Subcutaneous abdominal adipose tissue (tissue), 5 donors: ENCODE results near the gene SRSF4.
"Not testable (repeated sequence)": the region's sequence is repeated elsewhere in the genome, so short reads cannot be mapped to it uniquely, and the experiment has no call there.

Source experiments
- H3K27ac ChIP-seq: one replicate; pipeline ENCODE4 v1.7.0; 2013; ENCODE audit warnings: low read depth, mild to moderate bottlenecking, inconsistent platforms, low read length, moderate library complexity
- H3K27me3 ChIP-seq, 5 donors: one replicate each; pipeline ENCODE4 v1.7.0; 2013; ENCODE audit warnings: low read length in 5 of 5, inconsistent platforms in 1 of 5; ENCODE audit not compliant: control insufficient read depth in 5 of 5, insufficient read depth in 4 of 5
- H3K36me3 ChIP-seq, 5 donors: one replicate each; pipeline ENCODE4 v1.7.0; 2013; ENCODE audit warnings: low read length in 5 of 5; ENCODE audit not compliant: control insufficient read depth in 5 of 5, insufficient read depth in 5 of 5
- H3K4me1 ChIP-seq, 5 donors: one replicate each; pipeline ENCODE4 v1.7.0; 2013; ENCODE audit warnings: low read length in 5 of 5, mild to moderate bottlenecking in 3 of 5, moderate library complexity in 1 of 5; ENCODE audit not compliant: control insufficient read depth in 5 of 5, insufficient read depth in 5 of 5
- H3K4me3 ChIP-seq, 5 donors: one replicate each; pipeline ENCODE4 v1.7.0; 2013; ENCODE audit warnings: low read length in 5 of 5, low read depth in 1 of 5
- H3K9ac ChIP-seq, 5 donors: one replicate each; pipeline ENCODE4 v1.7.0; 2013; ENCODE audit warnings: low read length in 5 of 5, mild to moderate bottlenecking in 4 of 5, moderate library complexity in 3 of 5
- H3K9me3 ChIP-seq, 5 donors: one replicate each; pipeline ENCODE4 v1.7.0; 2013; ENCODE audit warnings: low read length in 5 of 5; ENCODE audit not compliant: control insufficient read depth in 5 of 5
- donor health status: healthy.
- donor health status: healthy.
- donor health status: healthy.
- donor health status: healthy.
- donor health status: healthy.

SRSF4 gene

DNA sequence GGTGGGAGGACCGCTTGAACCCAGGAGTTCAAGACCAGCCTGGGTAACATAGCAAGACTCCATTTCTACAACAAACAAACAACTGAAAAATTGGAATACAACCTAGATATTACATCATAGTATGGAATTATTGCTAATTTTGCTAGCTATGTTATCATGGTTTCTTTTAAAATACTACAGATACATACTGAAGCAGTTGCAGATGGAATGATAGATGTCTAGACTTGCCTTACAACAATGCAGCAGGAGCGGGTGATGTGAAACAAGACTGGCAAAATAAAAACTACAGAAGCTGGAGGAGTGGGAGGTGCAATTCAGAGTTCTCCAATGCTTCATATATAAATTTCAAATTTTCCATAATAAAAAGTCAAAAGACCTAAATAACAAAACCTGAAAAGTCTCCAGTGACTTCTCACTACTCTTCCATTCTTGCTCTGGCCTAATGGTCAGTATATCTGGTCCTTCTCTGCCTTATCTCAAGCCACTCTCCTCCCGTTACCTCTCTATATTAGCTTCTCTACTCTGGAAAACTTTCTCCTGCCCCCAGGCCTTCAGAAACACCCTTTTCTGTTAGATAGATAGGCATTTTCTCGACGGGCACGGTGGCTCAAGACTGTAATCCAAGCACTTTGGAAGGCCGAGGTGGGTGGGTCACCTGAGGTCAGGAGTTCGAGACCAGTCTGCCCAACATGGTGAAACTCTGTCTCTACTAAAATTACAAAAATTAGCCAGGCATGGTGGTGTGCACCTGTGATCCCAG, 29.5 kb downstream of the SRSF4 start:
- no peaks in the 10 kb centered on the region for H3K9me3 ChIP-seq
- peaks cover 35 to 97% (median 87%) of the 10 kb centered on the region in 5 donors for H3K36me3 ChIP-seq
- H3K27me3 ChIP-seq: no peaks in the 10 kb centered on the region
- H3K27ac ChIP-seq: no peak overlapping the region
- H3K4me1 ChIP-seq: peaks cover under 1 to 14% (median 7%) of the 10 kb centered on the region in 5 donors
- H3K9ac ChIP-seq: no peak overlapping the region
- H3K4me3 ChIP-seq: no peak overlapping the region

DNA sequence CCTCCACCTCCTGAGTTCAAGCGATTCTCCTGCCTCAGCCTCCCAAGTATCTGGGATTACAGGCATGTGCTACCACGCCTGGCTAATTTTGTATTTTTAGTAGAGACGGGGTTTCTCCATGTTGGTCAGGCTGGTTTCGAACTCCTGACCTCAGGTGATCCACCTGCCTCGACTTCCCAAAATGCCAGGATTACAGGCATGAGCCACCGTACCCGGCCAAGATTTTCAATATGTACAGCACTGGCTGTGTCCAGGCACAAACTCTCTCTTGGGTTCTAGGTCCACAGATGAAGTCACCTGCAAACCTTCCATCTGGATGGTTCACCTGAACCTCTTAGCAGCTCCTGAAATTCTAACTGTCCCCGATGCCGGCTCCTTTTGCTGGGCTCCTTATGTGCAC, 31.4 kb downstream of the SRSF4 start:
- not testable (repeated sequence) for H3K9ac ChIP-seq, H3K9me3 ChIP-seq, H3K27me3 ChIP-seq, H3K27ac ChIP-seq, H3K4me3 ChIP-seq
- H3K4me1 ChIP-seq: peaks cover 0 to 10% (median 8%) of the 10 kb centered on the region in 5 donors
- H3K36me3 ChIP-seq: peaks cover 29 to 96% (median 87%) of the 10 kb centered on the region in 5 donors

DNA sequence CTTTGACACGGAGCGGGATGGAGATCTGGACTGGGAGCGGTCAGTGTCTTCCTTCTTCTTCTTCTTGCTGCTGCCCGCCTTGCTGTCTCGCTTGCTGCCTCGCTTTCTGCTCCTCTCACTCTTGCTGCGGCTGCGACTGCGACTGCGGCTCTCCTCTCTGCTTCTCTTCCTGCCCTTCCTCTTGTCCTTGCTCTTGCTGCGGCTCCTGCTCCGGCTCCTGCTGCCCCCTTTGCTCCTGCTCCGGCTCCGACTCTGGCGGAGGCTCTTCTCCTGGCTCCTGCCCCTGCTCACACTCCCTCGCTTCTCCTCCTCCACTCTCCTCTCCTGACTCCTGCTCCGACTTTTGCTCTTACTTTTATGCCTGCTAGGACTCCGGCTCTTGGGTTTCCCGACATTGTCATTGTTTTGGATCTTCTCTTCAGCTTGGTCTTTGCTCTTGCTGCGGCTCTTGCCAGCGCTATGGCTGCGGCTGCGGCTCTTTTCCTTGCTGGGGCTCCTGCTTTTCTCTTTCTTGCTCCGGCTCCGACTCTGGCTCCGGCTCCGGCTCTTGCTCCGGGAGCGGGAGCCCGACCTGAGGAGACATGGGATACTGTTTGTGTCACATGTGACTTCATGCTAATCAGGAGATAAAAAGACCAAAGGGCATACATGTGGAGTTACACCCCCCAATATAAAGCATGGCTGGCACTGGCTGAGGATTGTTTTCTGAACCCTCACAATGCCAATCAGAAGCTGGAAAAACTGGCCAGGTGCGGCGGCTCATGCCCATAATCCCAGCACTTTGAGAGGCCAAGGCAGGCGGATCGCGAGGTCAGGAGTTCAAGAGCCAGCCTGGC, 32.8 kb downstream of the SRSF4 start:
- Histone ChIP-seq H3K9me3 (no peaks in the 10 kb centered on the region), H3K4me3 (no peak overlapping the region), H3K27me3 (no peaks in the 10 kb centered on the region), H3K4me1 (peaks cover 0 to 10% (median 8%) of the 10 kb centered on the region in 5 donors), H3K9ac (no peak overlapping the region), H3K36me3 (peaks cover 23 to 86% (median 77%) of the 10 kb centered on the region in 5 donors), H3K27ac (no peak overlapping the region)

DNA sequence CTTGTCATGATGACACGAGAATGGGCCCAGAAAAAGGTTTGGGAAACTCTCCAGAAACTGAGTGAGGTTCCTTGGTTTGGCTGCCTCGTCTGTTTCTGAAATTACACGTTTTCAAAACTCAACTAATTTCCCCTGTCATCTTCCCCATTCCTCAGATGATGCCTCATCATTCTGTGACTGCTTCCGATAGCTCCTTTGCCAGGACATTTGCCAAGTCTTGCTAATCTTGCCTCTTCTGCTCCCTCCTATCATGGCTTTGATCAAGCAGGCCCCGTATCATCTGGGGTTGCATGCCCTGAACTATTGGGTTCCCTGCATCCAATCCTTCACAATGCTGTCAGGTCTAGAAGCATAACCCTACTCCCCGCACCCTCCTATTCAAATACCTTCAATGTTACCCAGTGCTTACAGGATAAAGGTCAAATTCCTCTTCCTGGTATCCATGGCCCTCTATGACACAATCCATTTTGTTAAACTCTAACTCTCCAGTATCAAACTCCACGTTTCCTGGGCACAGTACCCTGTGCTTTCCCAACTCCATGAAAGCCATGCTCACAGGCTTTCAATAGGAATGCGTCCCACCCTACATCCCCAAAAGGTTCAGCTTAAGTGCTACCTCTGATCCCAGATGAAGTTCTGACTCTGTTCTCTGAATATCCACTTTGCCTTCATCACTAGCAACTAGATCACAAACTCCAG, 35.8 kb downstream of the SRSF4 start:
- no peak overlapping the region for H3K9ac ChIP-seq
- H3K27ac ChIP-seq: peak overlapping the region; percentile 75
- peaks cover 7 to 59% (median 51%) of the 10 kb centered on the region in 5 donors for H3K36me3 ChIP-seq
- no peaks in the 10 kb centered on the region for H3K27me3 ChIP-seq
- H3K9me3 ChIP-seq: no peaks in the 10 kb centered on the region
- no peak overlapping the region for H3K4me3 ChIP-seq
- H3K4me1 ChIP-seq: peaks cover 0 to 10% (median 8%) of the 10 kb centered on the region in 5 donors

DNA sequence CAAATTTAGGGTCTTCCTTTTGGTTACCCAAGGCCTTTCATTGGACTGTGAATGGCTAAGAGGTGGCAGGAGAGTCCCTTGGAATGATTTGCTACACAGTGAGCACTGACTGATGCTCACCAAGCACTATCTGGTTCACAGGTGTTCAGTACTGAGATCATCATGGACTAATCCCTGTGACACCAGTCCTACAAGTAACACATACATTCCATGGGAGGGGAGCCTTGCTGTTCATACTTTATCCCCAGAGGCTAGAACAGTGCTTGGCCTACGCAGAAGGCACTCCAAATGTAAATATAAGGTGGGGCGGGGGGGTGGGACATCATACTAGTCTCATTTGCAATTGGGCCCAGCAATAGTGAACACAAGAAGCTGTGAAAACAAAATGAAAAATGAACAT, 37.5 kb downstream of the SRSF4 start:
- H3K9ac ChIP-seq: no peak overlapping the region
- no peak overlapping the region for H3K27ac ChIP-seq
- peaks cover 0 to 10% (median 8%) of the 10 kb centered on the region in 5 donors for H3K4me1 ChIP-seq
- H3K36me3 ChIP-seq: peaks cover 5 to 43% (median 36%) of the 10 kb centered on the region in 5 donors
- no peaks in the 10 kb centered on the region for H3K27me3 ChIP-seq
- H3K4me3 ChIP-seq: no peak overlapping the region
- H3K9me3 ChIP-seq: no peaks in the 10 kb centered on the region

DNA sequence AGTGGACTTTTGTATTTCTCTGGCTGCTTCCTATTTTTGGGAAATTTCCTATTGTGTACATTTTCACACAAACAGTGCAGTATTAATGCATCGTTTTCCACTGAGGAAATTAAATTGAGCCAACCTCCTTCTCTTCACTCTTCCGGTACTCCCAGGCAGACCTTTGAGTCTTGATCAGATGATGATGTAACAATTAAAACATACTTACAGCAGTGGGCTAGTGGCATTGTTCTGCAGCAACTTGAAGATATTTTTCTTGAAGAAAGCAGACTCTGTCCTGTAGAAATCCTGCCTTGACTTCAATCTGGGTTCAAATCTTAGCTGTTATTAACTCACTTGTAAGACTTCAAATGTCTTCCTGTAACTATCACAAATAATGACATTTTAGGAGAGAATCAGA, 39.0 kb downstream of the SRSF4 start:
- Histone ChIP-seq H3K27me3 (no peaks in the 10 kb centered on the region), H3K27ac (no peak overlapping the region), H3K4me1 (peaks cover 0 to 10% (median 8%) of the 10 kb centered on the region in 5 donors), H3K9me3 (no peaks in the 10 kb centered on the region), H3K36me3 (peaks cover under 1 to 29% (median 21%) of the 10 kb centered on the region in 5 donors), H3K9ac (no peak overlapping the region), H3K4me3 (no peak overlapping the region)

DNA sequence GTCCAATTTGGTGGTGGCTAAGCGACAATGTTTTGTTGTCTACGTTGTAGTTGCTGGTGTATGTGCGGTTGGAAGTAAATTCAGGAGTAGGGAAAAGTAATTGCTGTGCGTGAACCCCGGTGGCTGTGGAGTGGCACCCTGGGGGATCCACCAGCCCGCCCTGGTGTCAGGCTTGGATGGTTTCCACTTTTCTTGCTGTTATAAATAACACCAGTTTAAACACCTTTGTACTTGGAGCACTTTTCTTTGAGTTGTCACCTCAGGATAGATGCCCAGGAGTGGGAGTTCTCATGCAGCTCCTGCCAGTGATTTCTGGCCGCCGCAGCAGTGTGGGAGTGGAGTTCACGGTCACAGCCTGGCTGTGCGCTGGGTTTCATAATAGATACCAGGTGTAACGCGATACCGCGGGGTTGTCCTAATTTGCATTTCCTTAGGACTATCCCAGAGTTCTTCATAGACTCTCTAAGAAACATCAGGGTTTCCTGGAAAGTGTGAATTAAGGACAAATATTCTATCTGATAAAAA, 45.2 kb downstream of the SRSF4 start:
- no peak overlapping the region for H3K9ac ChIP-seq
- no peak overlapping the region for H3K27ac ChIP-seq
- H3K27me3 ChIP-seq: no peaks in the 10 kb centered on the region
- no peak overlapping the region for H3K4me3 ChIP-seq
- peaks cover 0 to 10% (median 5%) of the 10 kb centered on the region in 5 donors for H3K4me1 ChIP-seq
- no peaks in the 10 kb centered on the region for H3K36me3 ChIP-seq
- no peaks in the 10 kb centered on the region for H3K9me3 ChIP-seq

DNA sequence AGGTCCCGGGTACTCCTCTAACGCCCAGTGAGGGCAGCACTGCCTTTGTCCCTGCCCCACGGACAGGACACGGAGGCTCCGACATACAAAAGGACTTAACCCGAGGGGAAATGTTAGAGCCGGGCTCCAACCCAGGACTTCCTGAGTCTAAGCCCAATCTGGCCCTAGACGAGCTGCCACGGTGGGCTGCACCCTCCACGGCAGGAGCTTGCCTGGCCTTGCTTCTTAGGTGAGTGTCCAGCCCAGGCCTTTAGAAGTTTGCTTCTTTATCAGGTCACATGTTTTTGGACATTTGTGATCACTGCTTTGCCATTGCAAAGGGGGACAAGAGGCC, 47.0 kb downstream of the SRSF4 start:
- H3K4me1 ChIP-seq: peaks cover 0 to 10% (median 5%) of the 10 kb centered on the region in 5 donors
- no peaks in the 10 kb centered on the region for H3K36me3 ChIP-seq
- no peaks in the 10 kb centered on the region for H3K9me3 ChIP-seq
- H3K9ac ChIP-seq: no peak overlapping the region
- no peak overlapping the region for H3K4me3 ChIP-seq
- H3K27me3 ChIP-seq: no peaks in the 10 kb centered on the region
- H3K27ac ChIP-seq: no peak overlapping the region

DNA sequence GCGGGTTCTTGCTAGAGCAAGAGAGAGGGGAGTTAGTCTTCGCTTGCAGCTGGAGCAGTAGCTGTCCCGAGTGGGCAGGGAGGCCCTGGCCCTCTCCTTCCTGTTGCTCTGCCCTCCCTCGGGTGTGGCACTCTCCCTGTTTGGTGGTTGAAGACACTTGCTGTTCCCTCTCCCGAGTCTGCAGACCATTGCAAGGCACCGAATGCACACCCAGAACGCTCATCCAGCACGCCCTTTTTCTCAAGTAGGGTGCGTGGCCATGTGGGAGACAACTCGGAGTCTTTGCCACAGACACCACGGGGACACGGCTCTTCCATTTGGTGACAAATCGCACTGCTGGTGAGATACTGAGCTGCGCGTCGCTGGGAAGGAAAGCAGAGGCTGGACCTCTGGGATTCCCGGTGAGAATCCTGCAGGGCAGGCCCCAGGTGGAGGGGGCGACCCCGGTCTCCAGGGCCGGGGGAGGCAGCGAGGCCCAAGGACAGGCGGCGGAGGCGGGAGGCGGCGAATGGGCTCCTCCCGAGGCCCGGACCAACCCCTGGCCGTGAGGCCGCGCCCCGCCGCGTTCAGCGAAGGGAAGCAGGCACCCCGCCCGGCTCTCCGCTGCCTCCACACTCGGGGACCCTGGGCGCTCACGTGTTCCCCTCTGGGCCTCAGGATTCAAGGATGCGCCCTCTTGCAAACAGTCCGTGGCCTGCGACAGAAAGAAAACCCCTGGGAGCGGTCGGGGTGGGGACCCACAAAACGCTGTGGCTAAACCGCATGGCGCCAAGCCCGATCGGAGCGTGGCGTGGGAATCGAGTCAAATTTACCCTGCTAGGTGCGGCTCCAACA, 47.6 kb downstream of the SRSF4 start:
- no peaks in the 10 kb centered on the region for H3K9me3 ChIP-seq
- H3K4me3 ChIP-seq: peak overlapping the region in 2 of 5 donors; percentile 2 to 22
- peaks cover 0 to 10% (median 5%) of the 10 kb centered on the region in 5 donors for H3K4me1 ChIP-seq
- H3K27me3 ChIP-seq: no peaks in the 10 kb centered on the region
- H3K9ac ChIP-seq: no peak overlapping the region
- H3K27ac ChIP-seq: no peak overlapping the region
- H3K36me3 ChIP-seq: no peaks in the 10 kb centered on the region
